HFFc6 (cell line): ENCODE data around the gene STK35. TPM values are rescaled to one million over a fixed set of nuclear protein-coding genes. Genes with fewer than 3 reads are reported as not detected.

Source experiments
- DNase-seq: peaks from one replicate; pipeline ENCODE4 v3.0.0-alpha.2; 2018
- H3K27ac Mint-ChIP-seq: 2 replicates; pipeline ENCODE4 v1.8.0; 2020; ENCODE audit warnings: mild to moderate bottlenecking, mixed read lengths
- H3K27me3 Mint-ChIP-seq: 2 replicates; pipeline ENCODE4 v1.8.0; 2021; ENCODE audit warnings: mild to moderate bottlenecking, moderate library complexity, mixed read lengths; ENCODE audit not compliant: insufficient read depth
- H3K36me3 Mint-ChIP-seq: 2 replicates; pipeline ENCODE4 v1.8.0; 2021; ENCODE audit warnings: low read depth, mixed read lengths
- H3K4me1 Mint-ChIP-seq: 2 replicates; pipeline ENCODE4 v1.8.0; 2020; ENCODE audit warnings: low read depth, mixed read lengths
- H3K4me3 Mint-ChIP-seq: 2 replicates; pipeline ENCODE4 v1.8.0; 2020; ENCODE audit warnings: mild to moderate bottlenecking, moderate library complexity, mixed read lengths
- H3K9me3 Mint-ChIP-seq: 2 replicates; pipeline ENCODE4 v1.8.0; 2020; ENCODE audit warnings: mild to moderate bottlenecking, mixed read lengths
- total RNA-seq, 6 experiments: library from RNA; stranded (reverse); fragmentation: NEBNext Ultra II Directional; extraction: Animal tissue kit (Norgen Biotek cat#: 25700); gene quantifications; 2 replicates in 1 of 6; 3 replicates in 5 of 6; pipeline ENCODE4 v1.2.3, GENCODE V29; 2021
- TF ChIP-seq, protein P1 (sequence below): fragments of 200-600 bp; sonication (generic); IDR thresholded peaks from 2 replicates; pipeline ENCODE4 v1.5.0; 2021; ENCODE audit warnings: antibody characterized with exemption, mild to moderate bottlenecking

STK35 gene
- total RNA-seq, 6 experiments from 2014 or later: 14.0 to 16.7 (median 15.1) TPM

DNA sequence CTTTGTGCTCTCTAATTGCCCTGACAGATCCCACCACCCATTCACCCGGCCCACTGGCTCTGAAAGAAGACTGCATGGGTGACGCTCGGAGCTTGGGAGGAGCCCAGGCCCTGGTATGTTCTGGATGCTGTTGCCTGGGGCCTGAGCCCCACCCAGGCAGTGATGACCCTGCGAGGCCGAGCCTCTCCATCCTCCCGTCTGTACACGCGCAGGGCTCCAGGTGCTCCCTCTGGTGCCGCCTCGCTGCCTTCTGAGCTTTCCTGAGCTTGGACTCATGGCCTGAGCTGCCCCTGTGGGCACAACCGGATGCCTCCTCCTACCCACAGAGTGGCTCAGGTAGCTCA, 61.2 kb downstream of the STK35 start:
- TF ChIP-seq, protein P1, sequence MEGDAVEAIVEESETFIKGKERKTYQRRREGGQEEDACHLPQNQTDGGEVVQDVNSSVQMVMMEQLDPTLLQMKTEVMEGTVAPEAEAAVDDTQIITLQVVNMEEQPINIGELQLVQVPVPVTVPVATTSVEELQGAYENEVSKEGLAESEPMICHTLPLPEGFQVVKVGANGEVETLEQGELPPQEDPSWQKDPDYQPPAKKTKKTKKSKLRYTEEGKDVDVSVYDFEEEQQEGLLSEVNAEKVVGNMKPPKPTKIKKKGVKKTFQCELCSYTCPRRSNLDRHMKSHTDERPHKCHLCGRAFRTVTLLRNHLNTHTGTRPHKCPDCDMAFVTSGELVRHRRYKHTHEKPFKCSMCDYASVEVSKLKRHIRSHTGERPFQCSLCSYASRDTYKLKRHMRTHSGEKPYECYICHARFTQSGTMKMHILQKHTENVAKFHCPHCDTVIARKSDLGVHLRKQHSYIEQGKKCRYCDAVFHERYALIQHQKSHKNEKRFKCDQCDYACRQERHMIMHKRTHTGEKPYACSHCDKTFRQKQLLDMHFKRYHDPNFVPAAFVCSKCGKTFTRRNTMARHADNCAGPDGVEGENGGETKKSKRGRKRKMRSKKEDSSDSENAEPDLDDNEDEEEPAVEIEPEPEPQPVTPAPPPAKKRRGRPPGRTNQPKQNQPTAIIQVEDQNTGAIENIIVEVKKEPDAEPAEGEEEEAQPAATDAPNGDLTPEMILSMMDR: no peak
- H3K27ac Mint-ChIP-seq: no peak overlapping the region
- H3K36me3 Mint-ChIP-seq: no peaks in the 10 kb centered on the region

DNA sequence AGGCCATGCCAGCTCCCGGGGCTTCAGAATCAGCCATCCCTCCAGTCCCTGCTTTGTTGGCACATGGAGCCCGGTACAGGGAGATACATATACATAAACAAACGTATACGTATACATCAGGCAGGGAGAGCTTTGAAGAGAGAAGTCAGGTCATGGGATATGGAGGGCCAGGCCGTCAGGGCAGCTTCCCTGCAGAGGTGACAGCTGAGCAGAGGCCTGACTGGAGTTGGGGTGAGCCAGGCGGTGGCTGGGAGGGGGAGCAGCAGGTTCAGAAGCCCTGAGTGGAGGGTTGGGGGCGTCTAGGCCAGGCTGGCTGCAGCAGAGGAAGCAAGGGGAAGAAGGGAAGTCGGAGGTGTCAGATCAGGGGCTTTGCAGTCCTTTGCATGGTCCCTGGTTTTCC, 61.7 kb downstream of the STK35 start:
- H3K9me3 Mint-ChIP-seq: no peaks in the 10 kb centered on the region
- no peak overlapping the region for H3K27ac Mint-ChIP-seq
- peaks cover 25% of the 10 kb centered on the region for H3K27me3 Mint-ChIP-seq
- no peak overlapping the region for H3K4me3 Mint-ChIP-seq
- DNase-seq: no peak
- TF ChIP-seq, protein P1: no peak
- H3K4me1 Mint-ChIP-seq: no peaks in the 10 kb centered on the region
- H3K36me3 Mint-ChIP-seq: no peaks in the 10 kb centered on the region

More for the DNA sequence above, 61.2 kb downstream of the STK35 start:
- no peaks in the 10 kb centered on the region for H3K4me1 Mint-ChIP-seq
- no peak overlapping the region for H3K4me3 Mint-ChIP-seq
- peaks cover 19% of the 10 kb centered on the region for H3K27me3 Mint-ChIP-seq
- H3K9me3 Mint-ChIP-seq: no peaks in the 10 kb centered on the region
- DNase-seq: no peak

DNA sequence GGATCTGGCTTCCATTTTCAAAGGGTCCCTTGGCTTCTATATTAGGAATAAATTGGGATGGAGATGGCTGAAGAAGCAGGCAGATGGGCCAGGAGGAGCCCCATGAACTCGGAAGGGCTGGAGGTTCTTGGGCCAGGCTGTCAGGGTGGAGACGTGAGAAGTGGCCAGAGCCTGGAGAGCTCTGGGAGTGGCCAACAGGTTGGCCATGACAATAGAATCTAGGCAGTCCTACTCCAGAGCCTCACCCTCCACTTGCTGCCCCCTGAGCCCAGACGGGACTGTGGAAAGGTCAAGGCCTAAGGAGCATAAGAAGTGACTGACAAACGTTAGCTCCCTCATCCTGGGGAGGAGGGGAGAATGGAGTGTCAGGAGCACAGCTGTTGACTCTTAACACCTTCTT, 62.1 kb downstream of the STK35 start:
- Mint-ChIP-seq H3K9me3 (no peaks in the 10 kb centered on the region), H3K4me1 (no peaks in the 10 kb centered on the region), H3K27me3 (peaks cover 25% of the 10 kb centered on the region), H3K27ac (no peak overlapping the region), H3K36me3 (no peaks in the 10 kb centered on the region), H3K4me3 (no peak overlapping the region)
- TF ChIP-seq, protein P1: no peak
- no peak for DNase-seq

DNA sequence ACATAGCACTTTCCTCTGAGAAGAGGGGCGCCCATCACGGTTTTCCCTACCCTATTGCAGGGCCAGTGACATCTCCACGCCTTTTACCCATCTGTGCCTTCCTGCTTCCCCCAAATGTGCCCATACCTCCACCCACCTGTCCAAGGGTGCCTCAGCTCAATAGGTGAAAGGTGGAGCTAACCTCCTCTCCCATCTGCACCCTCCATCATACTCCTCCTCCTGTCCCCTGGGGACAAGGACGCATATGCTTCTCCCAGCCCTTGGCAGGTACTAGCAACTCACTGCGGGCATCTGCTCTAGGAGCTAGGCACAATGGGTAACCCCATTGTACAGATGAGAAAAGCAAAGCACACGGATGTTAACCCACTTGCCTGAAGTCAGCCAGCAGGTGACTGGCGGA, 62.8 kb downstream of the STK35 start:
- H3K27me3 Mint-ChIP-seq: peaks cover 25% of the 10 kb centered on the region
- H3K4me1 Mint-ChIP-seq: no peaks in the 10 kb centered on the region
- TF ChIP-seq, protein P1: no peak
- H3K4me3 Mint-ChIP-seq: no peak overlapping the region
- H3K9me3 Mint-ChIP-seq: no peaks in the 10 kb centered on the region
- H3K27ac Mint-ChIP-seq: no peak overlapping the region
- H3K36me3 Mint-ChIP-seq: no peaks in the 10 kb centered on the region
- DNase-seq: no peak

DNA sequence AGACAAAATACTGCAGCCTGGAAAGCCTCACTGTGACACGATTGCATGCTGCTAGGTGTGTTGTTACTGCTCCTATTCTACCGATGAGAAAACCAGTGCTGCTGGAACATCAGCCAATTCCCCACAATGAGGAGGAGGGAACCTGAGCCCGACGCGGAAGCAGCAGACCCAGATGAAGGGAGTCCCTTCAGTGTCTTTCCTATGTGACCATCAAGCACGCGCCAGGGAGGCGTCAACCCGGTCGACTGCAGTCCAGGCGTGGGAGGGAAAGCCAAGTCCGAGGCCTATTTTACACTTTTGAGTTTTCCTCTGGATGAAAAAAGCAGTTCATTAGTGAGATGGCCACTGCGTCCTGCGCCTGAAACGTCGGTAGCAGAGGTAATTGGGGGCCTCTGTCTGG, 63.3 kb downstream of the STK35 start:
- no peak overlapping the region for H3K4me3 Mint-ChIP-seq
- TF ChIP-seq, protein P1: no peak
- H3K9me3 Mint-ChIP-seq: no peaks in the 10 kb centered on the region
- no peak for DNase-seq
- H3K27ac Mint-ChIP-seq: no peak overlapping the region
- no peaks in the 10 kb centered on the region for H3K4me1 Mint-ChIP-seq
- peaks cover 25% of the 10 kb centered on the region for H3K27me3 Mint-ChIP-seq
- H3K36me3 Mint-ChIP-seq: no peaks in the 10 kb centered on the region

DNA sequence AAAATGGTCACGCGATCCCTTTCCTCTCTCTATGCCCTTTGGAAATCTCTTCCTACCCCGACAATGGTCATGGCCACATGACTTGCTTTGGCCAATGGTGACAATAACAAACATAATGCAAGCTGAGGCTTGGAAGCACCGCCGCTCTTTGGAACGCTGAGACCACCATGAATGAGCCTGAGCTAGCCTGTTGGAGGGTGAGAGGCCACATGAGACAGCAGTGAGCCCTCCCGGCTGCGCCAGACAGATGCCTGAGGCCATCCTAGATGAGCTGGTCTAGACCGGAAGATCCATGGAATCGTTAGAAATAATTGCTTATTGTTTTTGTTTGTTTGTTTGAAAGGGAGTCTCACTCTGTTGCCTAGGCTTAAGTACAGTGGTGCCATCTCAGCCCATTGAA, 64.2 kb downstream of the STK35 start:
- TF ChIP-seq, protein P1: no peak
- H3K4me3 Mint-ChIP-seq: no peak overlapping the region
- no peaks in the 10 kb centered on the region for H3K4me1 Mint-ChIP-seq
- peaks cover 25% of the 10 kb centered on the region for H3K27me3 Mint-ChIP-seq
- no peak overlapping the region for H3K27ac Mint-ChIP-seq
- no peaks in the 10 kb centered on the region for H3K36me3 Mint-ChIP-seq
- H3K9me3 Mint-ChIP-seq: no peaks in the 10 kb centered on the region
- DNase-seq: no peak
